NCI-H1694 (cell line): ENCODE results near the gene HPS5.
"Not testable (repeated sequence)": the region's sequence is repeated elsewhere in the genome, so short reads cannot be mapped to it uniquely, and the experiment has no call there.

Source experiments
- DNase-seq: peaks from one replicate; lab custom pipeline; 2025; lab: John Stamatoyannopoulos, UW

HPS5 gene

DNA sequence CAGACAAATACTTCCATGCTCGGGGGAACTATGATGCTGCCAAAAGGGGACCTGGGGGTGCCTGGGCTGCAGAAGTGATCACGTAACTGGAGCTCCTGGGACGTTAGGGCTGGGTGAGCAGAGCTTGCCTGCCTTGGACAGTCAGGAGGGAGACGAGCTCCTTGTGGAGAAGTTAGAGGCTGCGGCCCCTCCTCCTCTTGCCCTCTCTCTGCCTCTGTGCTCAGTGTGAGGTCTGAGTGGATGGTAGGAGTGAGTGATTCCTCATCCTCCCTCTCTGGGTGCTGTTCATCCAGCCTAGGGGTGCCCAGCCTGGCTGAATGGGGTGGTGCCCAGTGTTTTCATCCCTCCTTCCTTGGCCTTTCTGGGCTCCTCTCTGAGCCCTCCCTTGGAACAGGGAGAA lies 52.7 kb downstream of the HPS5 start:
- DNase-seq = not testable (repeated sequence)

GRCh38 chr11:18267335-18268133 lies 54.4 kb downstream of the HPS5 start:
- DNase-seq = not testable (repeated sequence)

DNA sequence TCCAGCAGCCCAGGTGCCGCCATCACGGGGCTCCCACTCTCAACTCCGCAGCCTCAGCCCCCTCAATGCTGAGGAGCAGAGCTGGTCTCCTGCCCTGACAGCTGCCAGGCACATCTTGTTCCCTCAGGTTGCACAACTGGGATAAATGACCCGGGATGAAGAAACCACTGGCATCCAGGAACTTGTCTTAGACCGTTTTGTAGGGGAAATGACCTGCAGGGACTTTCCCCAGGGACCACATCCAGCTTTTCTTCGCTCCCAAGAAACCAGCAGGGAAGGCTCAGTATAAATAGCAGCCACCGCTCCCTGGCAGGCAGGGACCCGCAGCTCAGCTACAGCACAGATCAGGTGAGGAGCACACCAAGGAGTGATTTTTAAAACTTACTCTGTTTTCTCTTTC lies 56.0 kb downstream of the HPS5 start, which contains the start of gene SAA1:
Gene SAA1, plus strand, starts transcription at position 316 of the 400 bp plus-strand sequence. CDS start 624 bp downstream, outside the sequence.
- no peak for DNase-seq

DNA sequence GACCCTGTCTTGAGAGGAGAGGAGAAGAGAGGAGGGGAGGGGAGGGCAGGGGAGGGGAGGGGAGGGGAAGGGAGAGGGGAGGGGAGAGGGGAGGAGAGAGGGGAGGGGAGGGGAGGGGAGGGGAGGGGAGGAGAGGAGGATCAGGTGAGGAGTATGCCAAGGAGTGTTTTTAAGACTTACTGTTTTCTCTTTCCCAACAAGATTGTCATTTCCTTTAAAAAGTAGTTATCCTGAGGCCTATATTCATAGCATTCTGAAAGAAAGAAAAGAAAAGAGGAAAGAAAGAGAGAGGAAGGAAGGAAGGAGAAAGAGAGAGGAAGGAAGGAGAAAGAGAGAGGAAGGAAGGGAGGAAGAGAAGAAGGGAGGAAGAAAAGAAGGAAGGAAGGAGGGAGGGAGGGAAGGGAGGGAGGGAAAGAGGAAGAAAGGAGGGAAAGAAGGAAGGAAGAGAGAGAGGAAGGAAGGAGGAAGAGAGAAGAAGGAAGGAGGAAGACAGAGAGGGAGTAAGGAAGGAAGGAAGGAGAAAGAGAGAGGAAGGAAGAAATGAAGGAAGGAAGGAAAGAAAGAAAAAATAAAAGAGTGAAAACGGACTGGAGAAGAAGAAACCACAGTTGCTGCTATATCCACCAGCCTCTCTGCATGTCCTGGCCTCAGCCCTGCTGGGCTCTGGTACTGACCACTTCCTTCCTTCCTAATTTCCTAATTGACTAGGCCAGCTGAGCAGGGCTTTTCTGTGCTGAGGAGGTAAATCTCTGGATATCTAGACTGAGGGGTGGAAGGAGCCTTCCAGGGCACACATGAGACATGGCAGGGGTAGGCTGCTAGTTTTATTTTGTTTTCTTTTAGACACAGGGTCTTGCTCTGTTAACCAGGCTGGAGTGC lies 57.0 kb downstream of the HPS5 start:
- DNase-seq = no peak

- DNase-seq = no peak
These were observed 57.9 kb downstream of the HPS5 start for GRCh38 chr11:18264035-18264434.

DNA sequence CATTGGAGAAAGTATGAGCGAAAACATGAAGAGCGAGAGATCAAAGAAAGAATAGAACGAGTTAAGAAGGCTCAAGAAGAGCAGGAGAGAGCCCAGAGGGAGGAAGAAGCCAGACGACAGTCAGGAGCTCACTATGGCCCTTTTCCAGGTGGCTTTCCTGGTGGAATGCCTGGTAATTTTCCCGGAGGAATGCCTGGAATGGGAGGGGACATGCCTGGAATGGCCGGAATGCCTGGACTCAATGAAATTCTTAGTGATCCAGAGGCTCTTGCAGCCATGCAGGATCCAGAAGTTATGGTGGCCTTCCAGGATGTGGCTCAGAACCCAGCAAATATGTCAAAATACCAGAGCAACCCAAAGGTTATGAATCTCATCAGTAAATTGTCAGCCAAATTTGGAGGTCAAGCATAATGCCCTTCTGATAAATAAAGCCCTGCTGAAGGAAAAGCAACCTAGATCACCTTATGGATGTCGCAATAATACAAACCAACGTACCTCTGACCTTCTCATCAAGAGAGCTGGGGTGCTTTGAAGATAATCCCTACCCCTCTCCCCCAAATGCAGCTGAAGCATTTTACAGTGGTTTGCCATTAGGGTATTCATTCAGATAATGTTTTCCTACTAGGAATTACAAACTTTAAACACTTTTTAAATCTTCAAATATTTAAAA lies 59.1 kb downstream of the HPS5 start:
- DNase-seq = not testable (repeated sequence)

DNA sequence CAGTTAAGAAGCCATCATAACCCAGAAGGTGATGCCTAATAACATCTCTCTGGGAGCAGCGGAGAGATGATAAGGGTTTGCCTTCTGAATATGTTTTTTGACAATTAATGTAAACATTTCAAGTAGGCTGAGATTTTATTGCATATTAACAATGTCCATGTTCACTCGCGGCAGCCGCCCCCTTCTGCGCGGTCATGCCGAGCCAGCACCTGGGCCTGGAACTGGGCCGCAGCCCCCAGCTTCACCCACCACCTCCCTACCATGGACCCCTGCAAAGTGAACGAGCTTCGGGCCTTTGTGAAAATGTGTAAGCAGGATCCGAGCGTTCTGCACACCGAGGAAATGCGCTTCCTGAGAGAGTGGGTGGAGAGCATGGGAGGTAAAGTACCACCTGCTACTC lies 60.2 kb downstream of the HPS5 start:
- DNase-seq = no peak

- no peak for DNase-seq
These were observed 62.7 kb downstream of the HPS5 start for GRCh38 chr11:18259259-18259658.

DNA sequence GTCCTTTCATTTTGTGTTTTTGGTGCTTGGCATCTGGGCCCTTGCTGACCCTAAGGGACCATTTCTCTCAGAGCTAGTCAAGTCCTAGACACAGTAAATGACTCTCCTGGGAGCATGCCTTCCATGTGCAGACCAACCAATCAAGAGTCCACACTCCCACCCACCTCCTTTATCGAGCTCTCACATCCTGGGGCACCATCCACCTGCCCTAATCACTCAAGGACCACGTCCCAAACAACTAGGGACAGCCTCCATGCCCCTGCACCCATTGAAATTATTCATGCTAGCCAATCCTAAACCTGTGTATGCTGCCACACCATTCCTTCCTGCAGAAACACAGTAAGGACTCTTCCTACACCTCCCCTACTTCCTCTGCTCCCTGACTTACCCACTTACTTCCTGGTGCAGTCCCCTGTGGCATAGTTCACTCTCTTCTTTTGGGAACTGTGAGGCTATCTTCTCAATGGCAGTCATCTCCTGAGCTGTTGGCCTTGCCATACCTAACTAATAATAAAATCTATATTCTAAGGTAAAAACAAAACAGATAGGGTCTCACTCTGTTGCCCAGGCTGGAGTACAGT lies 67.1 kb downstream of the HPS5 start:
- no peak for DNase-seq

DNA sequence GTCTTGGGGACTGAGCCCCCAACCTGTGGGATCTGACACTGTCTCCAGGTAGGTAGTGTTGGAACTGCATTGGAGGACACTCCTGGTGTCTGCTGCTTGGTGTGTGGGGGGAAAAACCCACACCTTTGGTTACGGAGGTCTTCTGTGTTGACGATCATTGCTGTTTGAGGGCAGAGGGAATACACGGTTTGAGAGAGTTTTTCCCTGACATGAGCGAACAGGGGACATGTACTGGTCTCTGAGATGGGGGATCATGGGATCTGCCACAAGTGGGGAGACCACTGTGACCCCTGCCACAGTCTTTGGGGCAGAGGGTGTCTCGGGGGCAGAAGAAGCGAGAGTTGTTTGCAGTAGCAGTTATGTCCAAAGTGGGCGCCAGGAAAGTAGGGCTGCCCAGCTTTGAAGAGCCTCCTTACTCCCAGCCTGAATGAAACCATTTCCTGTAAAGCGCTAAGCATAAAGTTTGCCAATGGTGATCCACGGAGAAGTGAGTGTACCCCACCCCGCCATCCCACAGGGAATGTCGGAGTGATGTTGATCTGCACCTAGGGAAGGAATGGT lies 68.1 kb downstream of the HPS5 start:
- no peak for DNase-seq

DNA sequence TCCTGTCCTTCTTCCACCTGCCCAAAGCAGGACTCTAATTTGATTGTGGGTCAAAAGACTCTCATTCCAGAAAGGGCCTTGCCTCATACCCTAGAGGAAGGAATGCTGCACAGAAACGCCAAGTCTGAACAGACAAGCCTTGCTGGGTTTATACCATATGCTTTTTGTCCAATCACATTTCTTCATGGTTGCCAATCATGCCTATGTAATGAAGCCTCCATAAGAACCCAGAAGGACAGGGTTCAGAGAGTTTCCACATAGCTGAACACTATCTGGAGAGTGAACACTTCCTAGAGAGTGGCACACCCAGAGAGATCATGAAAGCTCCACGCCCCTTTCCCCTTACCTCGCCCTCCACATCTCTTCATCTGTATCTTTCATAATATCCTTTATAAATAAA lies 68.7 kb downstream of the HPS5 start:
- DNase-seq = no peak

GRCh38 chr11:18248561-18248960 lies 73.4 kb downstream of the HPS5 start, which contains the start of gene SAA2:
TSS of gene SAA2 (minus strand) at chr11:18248668. CDS start at chr11:18248011, 657 bp downstream.
- no peak for DNase-seq

DNA sequence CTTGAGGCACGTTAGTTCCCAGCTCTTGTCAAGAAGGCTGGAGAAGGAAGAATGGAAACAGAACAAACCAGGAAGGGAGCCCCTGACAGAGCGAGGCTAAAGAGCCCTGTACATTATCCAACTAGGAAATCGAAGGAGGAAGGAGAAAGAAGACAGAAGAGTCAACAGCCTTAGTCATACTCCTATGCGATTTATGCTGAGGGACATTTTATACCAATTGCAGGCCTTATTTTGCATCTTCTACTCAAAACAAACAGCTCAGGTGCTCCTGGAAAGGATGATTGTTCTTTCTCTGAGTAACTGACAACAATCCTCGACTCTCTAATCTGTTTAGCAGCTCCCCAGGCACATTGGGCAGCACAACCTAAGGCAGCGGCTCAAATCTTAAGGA lies 74.8 kb downstream of the HPS5 start:
- DNase-seq = not testable (repeated sequence)

DNA sequence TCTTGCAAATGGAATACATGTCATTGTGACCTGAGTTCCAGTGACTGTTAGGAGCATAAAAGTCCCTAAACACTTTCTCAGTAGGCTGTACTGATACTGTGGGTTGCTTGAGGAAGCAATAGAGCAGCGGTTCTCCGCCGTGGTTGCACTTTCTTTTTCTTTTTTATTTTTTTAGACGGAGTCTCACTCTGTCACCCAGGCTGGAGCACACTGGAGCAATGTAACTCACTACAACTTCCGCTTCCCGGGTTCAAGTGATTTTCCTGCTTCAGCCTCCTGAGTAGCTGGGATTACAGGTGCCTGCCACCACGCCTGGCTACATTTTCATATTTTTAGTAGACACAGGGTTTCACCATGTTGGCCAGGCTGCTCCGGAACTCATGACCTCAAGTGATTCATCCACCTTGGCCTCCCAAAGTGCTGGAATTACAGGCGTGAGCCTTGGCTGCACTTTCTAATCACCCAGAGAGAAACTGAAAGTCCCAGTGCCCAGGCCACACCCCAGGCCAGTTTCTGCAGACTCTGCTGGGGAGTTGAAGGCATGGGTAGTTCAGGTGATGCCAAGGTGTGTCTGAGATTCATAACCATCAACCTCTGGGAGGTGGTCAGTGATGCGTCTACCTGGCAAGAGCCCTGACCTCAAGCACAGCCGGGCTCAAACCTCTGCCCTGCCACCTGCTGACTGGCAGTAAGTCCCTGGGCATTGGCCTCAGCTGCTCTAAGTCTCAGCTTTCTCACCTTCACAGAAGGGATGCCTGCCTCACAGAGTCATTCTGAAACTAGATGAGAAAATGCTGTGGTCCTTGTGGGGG lies 75.4 kb downstream of the HPS5 start:
- not testable (repeated sequence) for DNase-seq

DNA sequence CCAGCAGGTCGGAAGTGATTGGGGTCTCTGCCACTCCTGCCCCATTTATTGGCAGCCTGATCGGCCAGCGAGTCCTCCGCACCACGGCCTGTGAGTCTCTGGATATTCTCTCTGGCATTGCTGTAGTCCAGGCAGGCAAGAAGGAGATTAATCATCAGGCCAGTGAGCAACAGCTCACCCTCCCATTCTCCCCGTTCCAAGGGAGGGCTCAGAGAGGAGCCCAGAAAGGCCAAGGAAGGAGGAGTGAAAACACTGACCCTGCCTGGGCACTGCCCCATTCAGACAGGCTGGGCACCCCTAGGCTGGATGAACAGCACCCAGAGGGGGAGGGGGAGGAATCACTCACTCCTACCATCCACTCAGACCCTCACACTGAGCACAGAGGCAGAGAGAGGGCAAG lies 76.5 kb downstream of the HPS5 start:
- DNase-seq = no peak

- peak; percentile 11 for DNase-seq
These were observed 78.1 kb downstream of the HPS5 start for GRCh38 chr11:18243783-18244362.

- no peak for DNase-seq
These were observed 82.3 kb downstream of the HPS5 start for GRCh38 chr11:18239655-18240054.

DNA sequence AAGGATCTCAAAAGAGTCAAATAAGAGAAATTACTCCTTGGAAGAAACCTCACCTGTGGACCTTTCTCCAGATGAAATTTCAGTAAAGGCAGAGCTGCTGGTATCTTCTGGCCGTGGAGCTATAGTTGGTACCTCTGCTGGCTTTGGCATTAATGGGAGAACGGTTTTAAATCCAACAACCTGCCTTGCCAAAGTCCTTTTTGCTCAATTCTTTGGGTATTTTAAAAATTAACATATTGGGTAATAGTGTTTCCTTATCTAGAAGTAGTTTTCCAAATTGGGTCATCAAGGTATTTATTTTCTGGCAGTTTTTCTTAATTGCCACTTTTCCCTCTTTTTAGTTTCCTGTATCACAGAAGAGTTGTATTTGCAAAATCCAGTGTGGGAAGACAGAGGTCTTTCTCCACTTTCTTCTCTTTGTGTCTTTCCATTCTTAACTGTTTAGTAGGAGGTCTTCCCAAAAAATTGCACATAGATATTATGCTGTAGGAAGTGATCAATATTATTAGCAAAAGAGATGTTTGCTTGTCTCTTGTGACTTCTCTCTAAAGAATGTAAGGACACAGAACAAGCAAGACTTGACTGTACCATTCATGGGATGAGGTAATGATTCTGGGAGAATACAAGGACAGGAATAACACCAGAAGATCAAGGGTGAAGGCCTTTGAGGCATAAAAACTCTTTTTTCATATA lies 85.1 kb downstream of the HPS5 start, which contains the start of gene SAA4:
Gene SAA4, minus strand, starts transcription at position 139 of the 693 bp plus-strand sequence. CDS start 876 bp downstream, outside the sequence.
- no peak for DNase-seq
